ENCODE measurements around the gene HNRNPA2B1.

DNA sequence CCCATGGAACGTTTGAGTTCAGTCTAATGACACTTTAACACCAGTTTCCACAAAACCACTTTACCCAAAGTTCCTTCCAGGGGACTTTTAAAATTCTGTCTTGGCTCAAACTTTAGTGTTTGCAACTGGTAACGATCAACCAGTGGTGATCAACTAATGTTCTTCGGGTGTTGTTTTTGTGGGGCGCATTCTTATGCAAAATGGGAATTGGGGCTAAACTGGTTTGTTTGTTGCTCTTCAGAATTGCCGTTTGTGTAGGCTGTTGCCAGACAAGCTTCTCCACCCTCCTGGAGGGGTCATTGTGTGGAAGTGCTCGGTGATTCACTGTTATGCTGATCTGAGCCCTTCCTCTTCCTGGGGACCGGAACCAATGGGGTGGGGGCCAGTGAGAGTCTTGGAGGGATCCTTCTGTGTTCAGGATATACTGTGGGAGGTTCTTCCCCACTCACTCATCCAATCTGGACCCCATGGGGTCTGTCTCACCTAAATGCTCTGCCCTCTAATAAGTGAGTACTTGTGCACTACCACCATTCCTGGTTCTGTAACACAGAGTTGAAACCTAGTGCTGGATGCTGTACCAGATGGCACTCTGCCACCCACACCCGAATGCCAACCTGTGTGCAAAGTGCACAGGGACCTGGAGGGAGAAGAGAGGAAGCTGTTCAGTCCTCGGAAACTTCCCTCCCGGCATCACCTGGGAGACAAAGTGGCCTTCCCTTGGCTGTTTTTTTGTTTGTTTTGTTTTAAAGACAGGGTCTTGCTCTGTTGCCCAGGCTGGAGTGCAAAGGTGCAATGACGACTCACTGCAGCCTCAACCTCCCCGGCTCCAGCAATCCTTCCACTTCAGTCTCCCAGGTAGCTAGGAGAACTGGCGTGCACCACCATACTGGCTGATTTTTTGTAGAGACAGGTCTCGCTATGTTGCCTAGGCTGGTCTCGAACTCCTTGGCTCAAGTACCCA is 46.4 kb downstream of the HNRNPA2B1 start:
- TF ChIP-seq RAD21 (IDR thresholded peaks at IDR 0.05; ENCODE audit: low read length) (no peak), EP300 (IDR thresholded peaks at IDR 0.05; ENCODE audit: borderline replicate concordance in 1 of 2, low read depth in 1 of 2, low read length in 1 of 2) (no peak), EZH2phosphoT487 (IDR thresholded peaks at IDR 0.05; ENCODE audit: borderline replicate concordance, low read depth) (no peak), GATA2 (CRISPR knock-in tag; IDR thresholded peaks at IDR 0.05) (no peak), NFIC (IDR thresholded peaks at IDR 0.05; ENCODE audit: borderline replicate concordance) (no peak), SIN3A (IDR thresholded peaks at IDR 0.05; ENCODE audit: borderline replicate concordance, low read depth, low read length) (no peak)
- TF ChIP-seq, protein P1, sequence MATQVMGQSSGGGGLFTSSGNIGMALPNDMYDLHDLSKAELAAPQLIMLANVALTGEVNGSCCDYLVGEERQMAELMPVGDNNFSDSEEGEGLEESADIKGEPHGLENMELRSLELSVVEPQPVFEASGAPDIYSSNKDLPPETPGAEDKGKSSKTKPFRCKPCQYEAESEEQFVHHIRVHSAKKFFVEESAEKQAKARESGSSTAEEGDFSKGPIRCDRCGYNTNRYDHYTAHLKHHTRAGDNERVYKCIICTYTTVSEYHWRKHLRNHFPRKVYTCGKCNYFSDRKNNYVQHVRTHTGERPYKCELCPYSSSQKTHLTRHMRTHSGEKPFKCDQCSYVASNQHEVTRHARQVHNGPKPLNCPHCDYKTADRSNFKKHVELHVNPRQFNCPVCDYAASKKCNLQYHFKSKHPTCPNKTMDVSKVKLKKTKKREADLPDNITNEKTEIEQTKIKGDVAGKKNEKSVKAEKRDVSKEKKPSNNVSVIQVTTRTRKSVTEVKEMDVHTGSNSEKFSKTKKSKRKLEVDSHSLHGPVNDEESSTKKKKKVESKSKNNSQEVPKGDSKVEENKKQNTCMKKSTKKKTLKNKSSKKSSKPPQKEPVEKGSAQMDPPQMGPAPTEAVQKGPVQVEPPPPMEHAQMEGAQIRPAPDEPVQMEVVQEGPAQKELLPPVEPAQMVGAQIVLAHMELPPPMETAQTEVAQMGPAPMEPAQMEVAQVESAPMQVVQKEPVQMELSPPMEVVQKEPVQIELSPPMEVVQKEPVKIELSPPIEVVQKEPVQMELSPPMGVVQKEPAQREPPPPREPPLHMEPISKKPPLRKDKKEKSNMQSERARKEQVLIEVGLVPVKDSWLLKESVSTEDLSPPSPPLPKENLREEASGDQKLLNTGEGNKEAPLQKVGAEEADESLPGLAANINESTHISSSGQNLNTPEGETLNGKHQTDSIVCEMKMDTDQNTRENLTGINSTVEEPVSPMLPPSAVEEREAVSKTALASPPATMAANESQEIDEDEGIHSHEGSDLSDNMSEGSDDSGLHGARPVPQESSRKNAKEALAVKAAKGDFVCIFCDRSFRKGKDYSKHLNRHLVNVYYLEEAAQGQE (IDR thresholded peaks at IDR 0.05; ENCODE audit: low read depth, low read length): no peak
- TF ChIP-seq, protein P2, sequence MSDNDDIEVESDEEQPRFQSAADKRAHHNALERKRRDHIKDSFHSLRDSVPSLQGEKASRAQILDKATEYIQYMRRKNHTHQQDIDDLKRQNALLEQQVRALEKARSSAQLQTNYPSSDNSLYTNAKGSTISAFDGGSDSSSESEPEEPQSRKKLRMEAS (IDR thresholded peaks at IDR 0.05; ENCODE audit: low read depth): no peak
- TF ChIP-seq, protein P3, sequence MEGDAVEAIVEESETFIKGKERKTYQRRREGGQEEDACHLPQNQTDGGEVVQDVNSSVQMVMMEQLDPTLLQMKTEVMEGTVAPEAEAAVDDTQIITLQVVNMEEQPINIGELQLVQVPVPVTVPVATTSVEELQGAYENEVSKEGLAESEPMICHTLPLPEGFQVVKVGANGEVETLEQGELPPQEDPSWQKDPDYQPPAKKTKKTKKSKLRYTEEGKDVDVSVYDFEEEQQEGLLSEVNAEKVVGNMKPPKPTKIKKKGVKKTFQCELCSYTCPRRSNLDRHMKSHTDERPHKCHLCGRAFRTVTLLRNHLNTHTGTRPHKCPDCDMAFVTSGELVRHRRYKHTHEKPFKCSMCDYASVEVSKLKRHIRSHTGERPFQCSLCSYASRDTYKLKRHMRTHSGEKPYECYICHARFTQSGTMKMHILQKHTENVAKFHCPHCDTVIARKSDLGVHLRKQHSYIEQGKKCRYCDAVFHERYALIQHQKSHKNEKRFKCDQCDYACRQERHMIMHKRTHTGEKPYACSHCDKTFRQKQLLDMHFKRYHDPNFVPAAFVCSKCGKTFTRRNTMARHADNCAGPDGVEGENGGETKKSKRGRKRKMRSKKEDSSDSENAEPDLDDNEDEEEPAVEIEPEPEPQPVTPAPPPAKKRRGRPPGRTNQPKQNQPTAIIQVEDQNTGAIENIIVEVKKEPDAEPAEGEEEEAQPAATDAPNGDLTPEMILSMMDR (IDR thresholded peaks at IDR 0.05): no peak
